Measurements from ENCODE around the gene ASAP2. TPM values are rescaled to one million over a fixed set of nuclear protein-coding genes. Genes with fewer than 3 reads are reported as not detected.

The ASAP2 gene
- total and polyA plus RNA-seq, 9 of the 15 experiments (the other 6 are each of a cell fraction or from before 2014, with no cell fraction given), result 0.06 to 4.3 (median 3.1) TPM

GRCh38 chr2:9234680-9235146 lies 28.1 kb downstream of the ASAP2 start (continued):
- 0 out of 2 replicates have a peak, but pooled peaks have one; percentile 37 for TF ChIP-seq MEF2D (tag; conservative IDR thresholded peaks at IDR 0.05; ENCODE audit: low read depth)
- TF ChIP-seq CSDE1 (IDR thresholded peaks at IDR 0.05), result no peak
- no peak for TF ChIP-seq BRF1 (IDR thresholded peaks at IDR 0.05; ENCODE audit: borderline replicate concordance, extremely low read depth, insufficient read length)
- TF ChIP-seq KLF16 (IDR thresholded peaks at IDR 0.05), result no peak
- TF ChIP-seq TCF15 (CRISPR knock-in tag; IDR thresholded peaks at IDR 0.05), result no peak
- TF ChIP-seq SMARCB1 (IDR thresholded peaks at IDR 0.05; ENCODE audit: insufficient read length, low read depth), result no peak
- no peak for TF ChIP-seq VEZF1 (CRISPR knock-in tag; IDR thresholded peaks at IDR 0.05)
- no peak for TF ChIP-seq NR2F6 (CRISPR knock-in tag; IDR thresholded peaks at IDR 0.05)
- TF ChIP-seq GABPB1 (CRISPR knock-in tag; IDR thresholded peaks at IDR 0.05), result no peak; the same call in 1 of the 2 replicates
- TF ChIP-seq NFYB (IDR thresholded peaks at IDR 0.05; ENCODE audit: extremely low read depth, insufficient read length), result no peak
- no peak for TF ChIP-seq TBL1XR1 (IDR thresholded peaks at IDR 0.05; ENCODE audit: low read length in 2 of 2)
- TF ChIP-seq ZNF398 (CRISPR knock-in tag; IDR thresholded peaks at IDR 0.05), result no peak
- no peak for TF ChIP-seq MXI1 (IDR thresholded peaks at IDR 0.05; ENCODE audit: low read depth, low read length)
- TF ChIP-seq NR0B1 (IDR thresholded peaks at IDR 0.05; ENCODE audit: partially characterized antibody), result no peak
- no peak for TF ChIP-seq EGR1 (conservative IDR thresholded peaks at IDR 0.05)
- TF ChIP-seq ZNF830 (CRISPR knock-in tag; IDR thresholded peaks at IDR 0.05), result no peak
- TF ChIP-seq SP2 (IDR thresholded peaks at IDR 0.05; ENCODE audit: extremely low read depth, low read depth, low read length, poor library complexity, severe bottlenecking), result no peak
- TF ChIP-seq DLX4 (CRISPR knock-in tag; IDR thresholded peaks at IDR 0.05), result no peak
- TF ChIP-seq NFXL1 (CRISPR knock-in tag; IDR thresholded peaks at IDR 0.05), result no peak
- no peak for TF ChIP-seq NONO (IDR thresholded peaks at IDR 0.05; ENCODE audit: low read depth in 2 of 2, low read length in 1 of 2)
- no peak; the same call in 1 of the 2 replicates for TF ChIP-seq GATA2 (CRISPR knock-in tag; IDR thresholded peaks at IDR 0.05)
- no peak for TF ChIP-seq LEF1 (IDR thresholded peaks at IDR 0.05)
- no peak for TF ChIP-seq FOXA3 (CRISPR knock-in tag; conservative IDR thresholded peaks at IDR 0.05 in 1 of 2, IDR thresholded peaks at IDR 0.05 in 1 of 2)
- no peak for TF ChIP-seq SMAD3 (CRISPR knock-in tag; conservative IDR thresholded peaks at IDR 0.05)
- no peak for TF ChIP-seq PTBP1 (IDR thresholded peaks at IDR 0.05; ENCODE audit: low read depth, low read length)
